DMS53 (cell line): ENCODE data around the gene CD99L2.
"Not testable (repeated sequence)": the region's sequence is repeated elsewhere in the genome, so short reads cannot be mapped to it uniquely, and the experiment has no call there.

Experiments
- DNase-seq: peaks from one replicate; lab custom pipeline; 2025; lab: John Stamatoyannopoulos, UW

The CD99L2 gene

DNA sequence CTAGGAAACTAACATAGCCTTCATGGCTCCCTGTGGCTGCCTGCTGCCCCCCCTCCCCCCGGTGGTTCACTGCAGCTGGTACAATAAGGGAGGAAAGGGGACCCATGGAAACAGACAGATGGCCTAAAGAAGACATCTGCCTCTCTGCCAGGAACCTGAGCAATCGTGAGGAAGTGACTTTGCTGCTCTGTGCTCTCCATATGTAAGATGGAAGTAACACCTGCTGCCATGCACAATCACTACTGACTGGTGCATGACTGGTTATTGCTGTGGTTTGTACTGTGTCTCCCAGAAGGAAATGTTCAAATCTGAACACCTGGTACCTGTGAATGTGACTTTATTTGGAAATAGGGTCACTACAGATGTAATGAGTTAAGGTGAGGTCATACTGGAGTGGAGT lies 43.6 kb downstream of the CD99L2 start:
- DNase-seq: peak; percentile 95

DNA sequence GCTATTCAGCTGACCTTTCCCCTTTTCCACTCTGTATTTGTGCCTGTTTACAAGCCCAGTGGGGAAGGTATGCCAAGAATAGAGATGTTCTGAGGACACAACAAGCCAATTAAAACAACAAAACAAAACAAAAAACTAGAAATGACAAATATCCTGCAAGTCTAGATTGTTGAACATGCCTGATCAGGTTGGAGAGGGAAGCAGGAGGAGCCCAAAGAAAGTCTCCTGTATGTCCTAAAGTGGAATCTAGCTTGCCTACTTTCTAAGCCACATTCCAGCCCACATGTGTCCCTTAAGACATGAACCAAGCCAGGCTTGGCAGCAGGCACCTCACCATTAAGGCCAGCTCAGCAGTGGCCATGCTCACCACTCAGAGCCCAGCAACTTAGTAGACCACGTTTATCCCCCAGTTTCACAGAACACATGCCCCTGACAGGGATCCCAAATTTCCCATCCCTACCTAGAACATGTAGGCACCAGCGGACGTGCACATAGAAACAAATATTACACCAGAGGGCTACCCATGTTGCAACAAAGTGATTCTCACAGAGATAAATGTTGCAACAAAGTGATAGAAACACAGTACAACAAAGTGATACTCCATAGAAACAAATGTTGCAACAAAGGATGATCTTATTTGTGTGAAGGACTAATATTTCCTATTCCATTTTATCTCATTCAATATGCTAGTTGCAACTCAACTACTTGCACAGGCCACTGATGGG lies 48.3 kb downstream of the CD99L2 start:
- DNase-seq: peak; percentile 55

DNA sequence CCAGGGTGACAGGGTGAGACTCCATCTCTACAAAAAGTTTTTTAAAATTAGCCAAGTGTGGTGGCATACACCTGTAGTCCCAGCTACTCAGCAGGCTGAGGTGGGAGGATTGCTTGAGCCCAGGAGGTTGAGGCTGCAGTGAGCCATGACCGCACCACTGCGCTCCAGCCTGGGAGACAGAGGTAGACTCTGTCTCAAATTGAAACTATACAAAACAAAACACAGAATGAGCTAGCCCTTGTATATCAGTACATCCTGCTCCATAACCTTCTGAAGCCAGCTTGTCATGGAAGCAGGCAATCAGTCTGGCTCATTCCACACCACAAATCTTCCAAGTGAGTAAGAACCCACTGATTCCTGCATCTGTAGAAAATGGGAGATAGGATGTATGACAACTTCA lies 49.0 kb downstream of the CD99L2 start:
- peak; percentile 58 for DNase-seq

DNA sequence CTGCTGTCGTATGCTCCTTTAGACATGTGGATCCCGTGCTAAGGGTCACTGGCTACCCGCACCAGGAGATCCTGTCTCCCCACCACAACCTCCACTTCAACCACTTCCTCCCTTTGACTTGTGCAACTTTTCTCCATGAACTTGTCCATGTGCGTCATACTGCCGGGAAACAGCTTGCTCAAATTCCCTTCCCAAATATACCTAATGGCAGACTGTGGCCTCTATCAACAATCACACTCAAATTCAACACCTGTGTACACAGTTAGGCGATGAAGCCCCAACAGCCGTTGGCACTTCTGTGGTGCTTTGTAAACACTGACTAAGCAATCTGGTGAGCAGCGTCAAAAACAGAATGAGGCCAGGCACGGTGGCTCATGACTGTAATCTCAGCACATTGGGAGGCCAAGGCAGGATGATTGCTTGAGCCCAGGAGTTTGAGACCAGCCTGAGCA lies 49.5 kb downstream of the CD99L2 start:
- peak; percentile 98 for DNase-seq

DNA sequence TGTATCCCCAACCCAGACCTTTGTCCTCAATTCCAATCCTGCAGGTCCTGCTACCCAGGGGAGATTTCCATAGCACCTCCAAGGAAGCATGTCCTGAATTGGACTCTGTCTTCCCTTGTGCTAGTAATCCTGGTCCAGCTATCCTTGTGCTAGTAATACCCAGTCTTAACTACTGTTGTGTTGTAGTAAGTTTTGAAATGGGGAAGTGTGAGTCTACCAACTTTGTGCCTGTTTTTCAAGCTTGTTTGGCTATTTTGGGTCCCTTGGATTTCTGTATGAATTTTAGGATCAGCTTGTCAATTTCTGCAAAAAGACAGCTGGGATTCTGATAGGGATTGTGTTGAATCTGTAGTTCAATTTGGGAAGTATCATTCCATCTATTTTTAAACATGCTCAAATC lies 51.4 kb downstream of the CD99L2 start:
- no peak for DNase-seq

DNA sequence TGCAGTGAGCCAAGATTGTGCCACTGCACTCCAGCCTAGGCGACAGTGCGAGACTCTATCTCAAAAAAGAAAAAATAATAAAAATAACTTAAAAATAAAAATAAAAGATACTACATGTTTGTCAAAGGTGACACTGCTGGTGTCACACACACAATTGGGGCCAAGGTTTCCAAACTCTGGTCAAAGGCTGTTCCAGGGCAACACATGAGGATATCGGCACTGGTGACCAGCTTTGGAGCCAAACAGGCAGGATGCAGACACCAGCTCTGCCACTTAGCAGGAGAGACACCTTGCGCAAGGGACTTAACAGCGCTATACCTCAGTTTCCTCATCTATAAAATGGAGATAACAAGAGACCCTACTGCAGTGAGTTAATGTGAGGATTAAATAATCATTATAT lies 52.3 kb downstream of the CD99L2 start:
- DNase-seq: no peak

DNA sequence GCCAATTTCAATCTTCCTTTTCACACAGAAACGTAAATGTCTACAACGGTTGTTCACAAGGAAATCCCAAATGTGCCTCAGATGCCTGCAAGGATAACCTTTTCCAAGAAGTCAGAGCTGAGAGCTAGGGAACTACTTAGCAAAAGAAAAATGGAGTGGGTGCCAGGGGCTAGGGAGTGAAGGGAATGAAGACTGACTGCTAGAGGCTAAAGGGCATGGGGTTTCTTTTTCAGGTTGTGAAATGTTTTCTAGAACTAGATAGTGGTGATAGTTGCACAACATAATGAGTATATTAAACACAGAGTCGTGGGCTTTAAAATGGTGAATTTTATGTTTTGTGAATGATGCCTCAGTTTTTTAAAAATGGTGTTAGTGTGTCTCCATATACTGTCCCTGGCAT lies 53.4 kb downstream of the CD99L2 start:
- DNase-seq: no peak

DNA sequence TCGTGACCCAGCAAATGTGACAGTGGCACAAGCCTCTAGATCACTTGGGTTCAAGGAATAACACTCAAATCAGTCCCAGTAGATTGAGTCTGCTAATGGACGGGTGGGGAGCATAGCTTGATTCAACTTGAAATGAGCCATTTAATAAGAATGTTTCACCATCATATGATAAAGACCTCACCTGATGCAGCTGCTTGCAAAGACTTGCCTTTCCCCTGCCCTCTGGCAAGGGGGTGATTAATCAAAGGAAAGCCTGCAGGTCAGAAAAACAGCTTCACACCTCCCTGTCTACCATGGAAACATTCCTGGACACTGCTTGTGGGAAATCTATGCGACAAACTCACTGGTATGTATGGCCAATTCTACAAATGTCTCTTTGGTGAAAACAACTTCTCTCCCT lies 54.5 kb downstream of the CD99L2 start:
- DNase-seq: peak; percentile 20

DNA sequence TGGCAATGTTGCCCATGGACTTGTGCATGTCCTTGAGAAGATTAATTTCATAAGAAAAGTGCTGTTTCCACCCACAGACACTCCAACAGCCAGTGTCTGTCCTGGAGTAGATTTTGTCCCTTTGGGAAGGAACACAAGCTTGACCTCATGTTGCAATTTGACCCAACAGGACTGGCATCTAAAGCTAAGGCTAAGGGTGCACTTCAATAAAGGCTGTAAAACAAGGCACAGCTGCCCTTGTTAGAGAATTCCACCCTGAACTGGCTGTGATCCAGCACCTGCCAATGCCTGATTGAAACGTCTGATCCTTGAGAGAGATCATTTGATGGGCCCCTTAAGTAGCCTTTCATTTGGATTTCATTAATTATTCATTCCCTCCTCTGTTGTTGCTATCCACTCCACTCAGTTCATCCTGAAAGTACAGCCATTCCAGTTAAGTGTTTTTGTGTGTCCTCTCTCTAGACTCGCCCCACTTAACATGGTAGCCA lies 56.2 kb downstream of the CD99L2 start:
- peak; percentile 87 for DNase-seq

DNA sequence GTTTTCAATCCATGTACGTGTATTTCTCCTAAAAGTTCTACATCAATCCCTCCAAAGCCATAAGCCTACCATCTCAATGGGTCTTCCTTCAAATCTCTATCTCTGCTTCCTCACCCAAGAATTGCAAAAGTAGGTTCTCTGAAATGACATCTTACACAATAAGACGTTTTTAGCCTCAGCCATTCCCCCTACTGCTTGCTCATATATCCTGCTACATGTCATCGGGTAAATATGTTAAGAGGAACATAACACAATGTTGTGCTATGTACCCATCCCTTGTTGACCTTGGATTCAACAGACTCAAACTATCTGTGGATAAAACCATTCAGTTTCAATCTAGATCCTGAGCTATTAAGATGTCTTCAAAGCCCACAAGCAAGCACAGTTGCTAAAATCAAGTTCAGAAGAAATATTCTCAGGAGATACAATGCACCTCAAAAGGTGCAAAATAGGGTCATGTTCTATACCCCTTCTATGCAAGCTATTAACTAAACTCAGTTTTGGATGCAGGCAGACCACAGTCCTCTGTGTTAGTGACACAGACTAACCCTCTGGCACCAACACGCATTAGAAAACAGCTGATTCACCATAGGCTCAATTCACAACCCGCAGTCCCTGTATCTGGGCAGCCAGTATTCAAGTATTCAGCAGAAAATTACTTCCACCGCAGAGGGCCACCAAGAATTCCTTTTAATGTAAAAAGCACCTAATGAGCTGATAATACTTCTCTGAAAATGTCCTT lies 56.8 kb downstream of the CD99L2 start:
- peak; percentile 65 for DNase-seq

DNA sequence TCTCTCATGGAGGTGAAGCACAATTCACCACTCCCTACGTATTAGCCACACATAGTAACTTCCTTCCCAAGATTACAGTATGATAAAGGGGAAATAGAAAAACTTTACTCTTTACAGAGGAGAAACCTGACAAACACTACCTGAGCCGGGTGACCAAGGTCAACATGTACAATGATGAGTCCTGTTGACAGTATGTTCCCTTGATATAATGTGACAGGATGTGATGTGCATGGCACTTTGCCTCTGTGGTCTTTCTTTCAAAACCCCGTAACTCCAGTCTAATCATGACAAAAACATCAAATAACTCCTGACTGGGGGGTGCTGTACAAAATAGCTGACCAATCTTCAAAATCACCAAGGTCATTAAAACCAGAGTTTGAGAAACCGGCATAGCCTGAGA lies 60.6 kb downstream of the CD99L2 start:
- DNase-seq: peak; percentile 44

DNA sequence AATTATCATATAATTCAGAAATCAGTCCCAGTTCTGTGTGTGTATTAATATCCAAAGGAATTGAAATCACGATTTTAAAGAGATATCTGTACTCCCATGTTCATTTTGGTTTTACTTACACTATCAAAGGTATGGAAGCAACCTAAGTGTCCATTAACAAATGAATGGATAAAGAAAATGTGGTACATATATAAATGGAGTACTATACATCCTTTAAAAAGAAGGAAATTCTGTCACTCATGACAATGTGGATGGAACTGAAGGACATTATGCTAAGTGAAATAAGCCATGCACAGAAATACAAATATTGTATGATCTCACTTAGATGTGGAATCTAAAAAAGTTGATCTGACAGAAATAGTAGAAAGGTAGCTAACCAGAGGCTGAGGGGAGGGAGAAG lies 63.8 kb downstream of the CD99L2 start:
- no peak for DNase-seq

DNA sequence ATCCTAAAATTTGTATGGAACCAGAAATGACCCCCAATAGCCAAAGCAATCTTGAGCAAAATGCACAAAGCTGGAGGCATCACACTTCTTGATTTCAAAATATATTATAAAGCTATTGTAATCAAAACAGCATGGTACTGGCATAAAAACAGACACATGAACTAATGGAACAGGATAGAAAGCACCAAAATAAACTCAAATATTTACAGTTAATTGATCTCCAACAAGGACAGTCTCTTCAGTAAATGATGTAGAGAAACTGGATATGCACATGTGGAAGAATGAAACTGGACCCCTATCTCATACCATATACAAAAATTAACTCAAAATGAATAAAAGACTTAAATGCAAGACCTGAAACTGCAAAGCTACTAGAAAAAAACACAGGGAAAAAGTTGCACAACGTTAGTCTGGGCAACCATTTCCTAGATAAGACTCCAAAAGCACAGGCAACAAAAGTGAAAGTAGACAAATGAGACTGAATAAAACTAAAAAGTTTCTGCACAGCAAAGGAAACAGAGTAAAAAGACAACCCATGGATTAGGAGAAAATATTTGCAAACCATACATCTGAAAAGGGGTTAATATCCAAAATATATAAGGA lies 64.9 kb downstream of the CD99L2 start:
- DNase-seq: no peak

DNA sequence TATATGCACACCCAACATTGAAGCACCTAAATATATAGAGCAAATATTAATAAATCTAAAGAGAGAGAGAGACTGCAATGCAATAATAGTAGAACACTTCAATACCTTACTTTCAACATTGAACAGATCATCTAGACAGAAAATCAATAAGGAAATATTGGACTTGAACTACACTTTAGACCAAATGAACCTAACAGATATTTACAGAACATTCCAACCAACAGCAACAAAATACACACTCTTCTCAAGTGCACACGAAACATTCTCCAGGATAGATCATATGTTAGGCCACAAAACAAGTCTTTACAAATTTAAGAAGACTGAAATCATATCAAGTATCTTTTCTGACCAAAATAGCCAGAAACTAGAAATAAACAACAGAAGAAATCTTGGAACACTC lies 66.6 kb downstream of the CD99L2 start:
- no peak for DNase-seq

DNA sequence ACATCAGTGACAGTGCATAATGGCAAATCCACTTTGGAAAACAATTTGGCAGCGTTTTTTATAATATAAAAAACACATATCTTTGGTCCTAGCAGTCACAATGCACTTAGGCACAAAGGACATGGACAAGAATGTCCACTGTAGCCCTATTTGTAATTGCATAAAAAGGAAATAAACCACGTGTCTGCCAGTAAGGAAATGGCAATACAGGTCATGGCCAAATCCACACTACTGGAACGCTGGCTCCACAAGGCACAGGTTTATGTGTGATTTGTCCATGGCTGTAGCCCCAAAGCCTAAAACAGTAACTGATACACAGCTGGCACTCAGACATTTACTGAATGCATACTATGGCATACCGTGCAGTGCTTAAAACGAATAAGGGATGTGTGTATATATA lies 69.7 kb downstream of the CD99L2 start:
- DNase-seq: no peak

DNA sequence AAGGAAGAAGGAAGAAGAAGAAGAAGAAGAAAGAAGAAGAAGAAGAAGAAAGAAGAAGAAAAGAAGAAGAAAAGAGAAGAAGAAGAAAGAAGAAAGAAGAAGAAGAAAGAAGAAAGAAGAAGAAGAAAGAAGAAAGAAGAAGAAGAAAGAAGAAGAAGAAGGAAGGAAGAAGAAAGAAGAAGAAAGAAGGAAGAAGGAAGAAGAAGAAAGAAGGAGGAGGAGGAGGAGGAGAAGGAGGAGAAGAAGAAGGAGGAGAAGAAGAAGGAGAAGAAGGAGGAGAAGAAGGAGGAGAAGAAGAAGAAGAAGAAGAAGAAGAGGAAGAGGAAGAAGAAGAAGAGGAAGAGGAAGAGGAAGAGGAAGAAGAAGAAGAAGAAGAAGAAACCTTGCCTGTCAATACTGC lies 74.1 kb downstream of the CD99L2 start:
- DNase-seq: not testable (repeated sequence)

DNA sequence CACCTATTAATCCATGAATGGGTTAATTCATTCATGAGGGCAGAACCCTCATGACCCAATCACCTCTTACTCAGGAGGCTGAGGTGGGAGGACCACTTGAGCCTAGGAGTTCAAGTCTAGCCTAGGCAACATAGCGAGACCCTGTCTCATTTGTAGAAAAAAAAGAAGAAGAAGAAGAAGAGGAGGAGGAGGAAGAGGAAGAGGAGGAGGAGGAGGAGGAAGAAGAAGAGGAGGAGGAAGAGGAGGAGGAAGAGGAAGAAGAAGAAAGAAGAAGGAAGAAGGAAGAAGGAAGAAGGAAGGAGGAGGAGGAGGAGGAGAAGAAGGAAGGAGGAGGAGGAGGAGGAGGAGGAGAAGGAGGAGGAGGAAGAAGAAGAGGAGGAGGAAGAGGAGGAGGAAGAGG lies 74.6 kb downstream of the CD99L2 start:
- not testable (repeated sequence) for DNase-seq

DNA sequence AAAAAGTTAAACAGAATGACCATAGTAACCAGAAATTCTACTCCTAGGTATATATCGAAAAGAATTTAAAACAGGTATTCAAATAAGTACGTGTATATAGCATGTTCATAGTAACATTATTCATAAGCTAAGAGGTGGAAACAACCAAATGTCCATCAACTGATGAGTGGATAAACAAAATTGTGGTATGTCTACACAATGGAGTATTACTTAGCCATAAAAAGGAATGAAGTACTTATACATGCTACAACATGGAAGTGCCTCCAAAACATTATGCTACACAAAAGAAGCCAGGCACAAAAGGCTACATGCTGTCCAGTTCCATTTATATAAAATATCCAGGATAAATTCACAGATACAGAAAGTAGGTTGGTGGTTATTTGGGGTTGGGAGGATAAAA lies 76.5 kb downstream of the CD99L2 start:
- DNase-seq: no peak

DNA sequence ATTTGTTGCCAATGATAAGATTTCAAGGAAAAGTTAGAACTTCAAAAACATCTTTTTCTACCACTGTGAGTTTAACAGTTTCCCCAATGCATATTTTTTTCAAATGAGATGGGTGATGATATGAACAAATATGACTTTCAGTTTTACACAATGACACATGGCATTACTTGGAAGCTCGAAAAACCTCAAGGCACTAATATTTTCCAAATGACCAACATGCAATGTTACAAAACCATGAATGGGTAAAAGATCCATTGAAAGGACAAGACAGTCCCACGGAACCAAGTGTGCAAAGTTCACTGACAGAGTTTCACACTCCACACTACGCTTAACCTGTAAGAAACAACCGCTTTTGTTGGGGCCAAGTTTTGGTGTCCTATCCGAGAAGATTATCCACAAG lies 84.5 kb downstream of the CD99L2 start:
- no peak for DNase-seq

DNA sequence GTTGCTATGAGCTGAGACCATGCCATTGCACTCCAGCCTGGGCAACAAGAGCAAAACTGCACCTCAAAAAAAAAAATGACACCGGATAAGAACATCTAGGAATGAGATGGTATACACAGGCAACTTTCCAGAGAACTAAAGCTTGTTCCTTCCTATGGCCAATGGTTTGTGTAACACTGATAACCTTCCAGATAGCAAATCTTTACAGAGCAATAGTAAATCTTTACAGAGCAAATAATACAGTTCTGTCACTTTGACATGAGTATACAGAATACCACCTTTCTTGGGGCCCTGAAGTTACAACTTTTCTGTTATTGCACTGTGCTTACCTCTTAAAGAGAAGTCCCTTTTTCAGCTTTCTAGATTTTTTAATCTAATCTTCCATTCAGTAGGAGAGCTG lies 91.6 kb downstream of the CD99L2 start:
- no peak for DNase-seq

DNA sequence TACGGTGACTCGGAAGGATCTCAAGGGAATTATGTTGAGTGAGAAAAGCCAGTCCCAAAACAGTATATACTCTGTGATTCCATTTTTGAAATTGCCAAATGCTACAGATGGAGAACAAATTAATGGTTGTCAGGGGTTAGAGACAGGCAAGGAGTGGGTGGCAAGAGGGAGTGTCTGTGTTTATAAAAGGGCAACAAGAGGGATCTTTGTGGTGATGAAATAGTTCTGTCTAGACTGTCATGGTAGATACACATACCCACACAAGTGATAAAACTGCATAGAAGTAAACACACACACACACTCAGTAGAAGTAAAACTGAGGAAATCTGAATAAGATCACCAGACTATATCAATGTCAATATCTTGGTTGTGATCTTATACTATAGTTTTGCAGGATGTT lies 92.7 kb downstream of the CD99L2 start:
- DNase-seq: no peak

DNA sequence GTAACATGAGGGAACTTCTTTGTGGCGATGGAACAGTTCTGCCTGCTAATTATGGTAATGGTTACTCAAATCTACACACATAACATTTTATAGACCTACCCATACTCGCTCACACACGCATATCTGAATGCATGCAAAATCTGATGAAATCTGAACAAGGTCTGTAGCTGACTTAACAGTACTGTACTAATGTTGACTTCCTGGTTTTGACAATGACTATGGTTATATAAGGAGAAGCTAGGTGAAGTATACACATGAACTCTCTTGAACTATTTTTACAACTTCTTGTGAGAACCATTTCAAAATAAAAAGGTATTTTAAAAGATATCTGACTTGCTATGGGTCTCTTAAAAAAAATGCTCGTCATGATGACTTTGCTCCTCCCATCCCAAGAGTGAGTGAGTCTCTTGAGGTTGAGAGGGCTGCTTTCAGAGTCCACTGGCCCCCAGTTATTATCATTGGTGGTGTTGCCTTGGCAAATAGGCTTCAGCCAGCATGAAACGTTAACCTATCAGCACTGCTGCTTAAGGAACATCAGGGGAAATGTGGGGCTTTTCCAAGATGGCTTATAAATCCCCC lies 105.4 kb downstream of the CD99L2 start:
- no peak for DNase-seq

DNA sequence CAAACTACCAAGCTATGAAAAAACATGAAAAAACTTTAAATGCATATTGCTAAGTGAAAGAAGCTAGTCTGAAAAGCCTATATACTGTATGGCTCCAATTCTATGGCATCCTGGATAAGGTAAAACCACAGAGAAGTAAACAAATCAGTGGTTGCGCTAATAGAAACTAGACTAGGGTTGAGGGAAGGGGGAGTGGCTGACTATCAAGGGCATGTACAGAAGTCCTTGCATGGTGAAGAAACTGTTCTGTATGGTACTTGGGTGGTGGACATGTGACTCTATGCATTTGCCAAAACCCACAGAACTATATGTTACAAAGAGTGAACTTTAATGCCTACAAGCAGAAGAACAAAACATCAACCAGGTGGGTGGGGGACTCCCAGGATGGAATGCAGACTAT lies 108.4 kb downstream of the CD99L2 start:
- DNase-seq: no peak
